HEK293T (cell line): ENCODE data around the gene APOLD1.

Source experiments
- CTCF ChIA-PET: fragments of 350-600 bp; formaldehyde crosslinking; extraction: SDS; loops from one replicate; lab custom pipeline; 2021; ENCODE audit warnings: antibody characterized with exemption, inconsistent platforms; lab: Yijun Ruan, JAX
- POLR2A ChIA-PET: fragments of 350-600 bp; formaldehyde crosslinking; extraction: SDS; loops from one replicate; lab custom pipeline; 2020; ENCODE audit warnings: antibody characterized with exemption, inconsistent platforms; lab: Yijun Ruan, JAX
- DNase-seq: peaks from one replicate; pipeline ENCODE4 v3.0.0; 2012; ENCODE audit warnings: mixed read lengths; ENCODE audit errors: extremely low spot score
- ARNT ChIP-seq: fragments of 450-650 bp; IDR thresholded peaks from 2 replicates; pipeline ENCODE4 v1.6.1; 2017; ENCODE audit warnings: mild to moderate bottlenecking
- BHLHE40 ChIP-seq: fragments of 450-650 bp; IDR thresholded peaks from 2 replicates; pipeline ENCODE4 v1.6.1; 2016; ENCODE audit warnings: mild to moderate bottlenecking, moderate library complexity, borderline replicate concordance
- CTBP1 ChIP-seq: fragments of 450-650 bp; IDR thresholded peaks from 2 replicates; pipeline ENCODE4 v1.6.1; 2016; ENCODE audit warnings: borderline replicate concordance
- ELF4 ChIP-seq: fragments of 450-650 bp; IDR thresholded peaks from 2 replicates; pipeline ENCODE4 v1.6.1; 2017; ENCODE audit warnings: antibody characterized with exemption
- FOXA1 ChIP-seq: fragments of 450-650 bp; IDR thresholded peaks from 2 replicates; pipeline ENCODE4 v1.6.1; 2016; ENCODE audit warnings: mild to moderate bottlenecking
- FOXK2 ChIP-seq: fragments of 450-650 bp; IDR thresholded peaks from 2 replicates; pipeline ENCODE4 v1.6.1; 2016; ENCODE audit warnings: mild to moderate bottlenecking
- FOXM1 ChIP-seq: fragments of 450-650 bp; IDR thresholded peaks from 2 replicates; pipeline ENCODE4 v1.6.1; 2017; ENCODE audit warnings: mild to moderate bottlenecking, borderline replicate concordance
- HDGF ChIP-seq: fragments of 450-650 bp; IDR thresholded peaks from 2 replicates; pipeline ENCODE4 v1.6.1; 2017; ENCODE audit warnings: antibody characterized with exemption, borderline replicate concordance
- L3MBTL2 ChIP-seq: fragments of 450-650 bp; conservative IDR thresholded peaks from 2 replicates; pipeline ENCODE4 v1.6.1; 2016; ENCODE audit warnings: mild to moderate bottlenecking
- LEF1 ChIP-seq: fragments of 450-650 bp; IDR thresholded peaks from 2 replicates; pipeline ENCODE4 v1.6.1; 2017; ENCODE audit warnings: mild to moderate bottlenecking, borderline replicate concordance
- NFRKB ChIP-seq: fragments of 450-650 bp; IDR thresholded peaks from 2 replicates; pipeline ENCODE4 v1.6.1; 2016; ENCODE audit warnings: mild to moderate bottlenecking, moderate library complexity
- PKNOX1 ChIP-seq: fragments of 450-650 bp; IDR thresholded peaks from 2 replicates; pipeline ENCODE4 v1.6.1; 2016
- SP1 ChIP-seq: fragments of 450-650 bp; IDR thresholded peaks from 2 replicates; pipeline ENCODE4 v1.6.1; 2017
- SUZ12 ChIP-seq: fragments of 450-650 bp; IDR thresholded peaks from 2 replicates; pipeline ENCODE4 v1.6.1; 2016; ENCODE audit warnings: mild to moderate bottlenecking
- TARDBP ChIP-seq: fragments of 450-650 bp; IDR thresholded peaks from 2 replicates; pipeline ENCODE4 v1.6.1; 2016
- ZNF384 ChIP-seq: fragments of 450-650 bp; IDR thresholded peaks from 2 replicates; pipeline ENCODE4 v1.6.1; 2016

Gene APOLD1

DNA sequence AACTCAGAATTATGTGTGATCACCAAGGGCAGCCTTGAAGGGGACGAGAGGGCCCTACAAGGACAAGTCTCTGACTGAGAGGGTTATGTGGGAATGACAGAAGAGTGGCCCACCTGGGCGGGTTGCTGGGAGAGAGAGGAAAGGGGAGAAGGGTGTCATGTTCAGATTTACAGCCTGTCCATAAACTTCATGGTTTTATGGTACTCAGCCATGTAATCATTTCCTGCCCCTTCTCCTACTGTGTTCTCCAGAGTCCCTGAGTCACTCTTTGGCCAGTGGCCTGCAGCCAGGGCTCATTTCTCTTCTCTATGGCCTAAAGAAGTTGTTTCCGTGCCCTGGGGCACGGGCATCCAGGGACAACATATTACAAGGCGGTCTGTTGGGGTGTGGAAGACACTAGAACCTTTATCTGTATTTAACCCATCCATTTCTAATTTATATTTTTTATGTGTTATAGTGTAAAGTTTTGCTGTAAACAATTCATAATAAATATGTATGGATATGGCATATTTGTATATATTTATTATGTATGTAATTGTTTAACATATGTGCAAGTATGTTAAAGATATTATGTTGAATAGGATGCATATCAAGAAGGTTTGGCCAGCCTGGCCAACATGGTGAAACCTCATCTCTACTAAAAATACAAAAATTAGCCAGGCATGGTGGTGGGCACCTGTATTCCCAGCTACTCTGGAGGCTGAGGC lies 54.6 kb downstream of the APOLD1 start:
- TF ChIP-seq L3MBTL2: no peak
- no peak for TF ChIP-seq FOXA1
- TF ChIP-seq PKNOX1: peak; percentile 89
- TF ChIP-seq ELF4: no peak
- TF ChIP-seq ARNT: no peak
- no peak for TF ChIP-seq HDGF
- ChIA-PET POLR2A (no interaction called here), CTCF (no interaction called here)

GRCh38 chr12:12840580-12840899 lies 55.1 kb downstream of the APOLD1 start:
- CTCF ChIA-PET: no interaction called here
- POLR2A ChIA-PET: no interaction called here
- TF ChIP-seq ARNT (no peak), BHLHE40 (no peak), CTBP1 (no peak), ELF4 (no peak), LEF1 (no peak), FOXA1 (no peak), SUZ12 (no peak), SP1 (no peak), FOXK2 (no peak), NFRKB (no peak), L3MBTL2 (no peak), TARDBP (no peak), PKNOX1 (no peak), FOXM1 (no peak), HDGF (no peak), ZNF384 (no peak)
- no peak for DNase-seq

More for the DNA sequence above, 54.6 kb downstream of the APOLD1 start:
- peak; percentile 63 for DNase-seq
